Endothelial cell of umbilical vein (primary cell): ENCODE results near the gene CTSC. TPM values are rescaled to one million over a fixed set of nuclear protein-coding genes. Genes with fewer than 3 reads are reported as not detected.

Experiments used
- BruUV-seq: library from RNA; stranded (reverse); fragments of 400-500 nt; replicated peaks from 2 replicates; lab custom pipeline; 2021; lab: Mats Ljungman, UMichigan
- CTCF ChIA-PET: fragments of 300-600, 350-600 bp; sonication (Branson Sonifier 250); formaldehyde crosslinking; loops from one replicate; lab custom pipeline; 2021; ENCODE audit warnings: antibody characterized with exemption, inconsistent platforms; lab: Charles Lee
- POLR2A ChIA-PET: fragments of 300-600, 350-600 bp; sonication (Branson Sonifier 250); formaldehyde crosslinking; loops from one replicate; lab custom pipeline; 2021; ENCODE audit warnings: antibody characterized with exemption, inconsistent platforms; lab: Charles Lee
- DNase-seq: peaks from one replicate; pipeline ENCODE4 v3.0.0-alpha.2; 2011; ENCODE audit warnings: low read depth, low spot score
- FAIRE-seq: peaks from 2 replicates; lab custom pipeline; 2011; peaks lifted over from hg19 to GRCh38; lab: Jason Lieb, UNC
- H2AFZ ChIP-seq: 2 replicates; pipeline ENCODE4 v1.6.0; 2012; ENCODE audit warnings: low read depth, low read length, control low read depth, inconsistent platforms
- H3K27ac ChIP-seq: 2 replicates; pipeline ENCODE4 v1.5.1; 2011; ENCODE audit warnings: low read depth, mild to moderate bottlenecking, control low read depth, low read length, moderate library complexity; ENCODE audit not compliant: insufficient read depth
- H3K27me3 ChIP-seq, 2 experiments: 2 replicates each; pipeline versions ENCODE4 v1.6.0 to v1.6.1; 2011; ENCODE audit warnings: low read length in 2 of 2, mixed read lengths in 1 of 2; ENCODE audit not compliant: control insufficient read depth in 2 of 2, insufficient read depth in 2 of 2
- H3K36me3 ChIP-seq, 2 experiments: 2 replicates in 1 of 2; 3 replicates in 1 of 2; pipeline ENCODE4 v1.5.1; 2011; ENCODE audit warnings: low read length in 2 of 2, mild to moderate bottlenecking in 1 of 2, moderate library complexity in 1 of 2; ENCODE audit not compliant: control insufficient read depth in 2 of 2, insufficient read depth in 2 of 2; ENCODE audit errors: extremely low read depth in 1 of 2
- H3K4me1 ChIP-seq: 3 replicates; pipeline ENCODE4 v1.5.1; 2011; ENCODE audit warnings: mild to moderate bottlenecking, low read length; ENCODE audit not compliant: control insufficient read depth, insufficient read depth; ENCODE audit errors: extremely low read depth
- H3K4me2 ChIP-seq: 2 replicates; pipeline ENCODE4 v1.6.1; 2011; ENCODE audit warnings: low read length, control low read depth, mixed read lengths; ENCODE audit not compliant: insufficient read depth
- H3K4me3 ChIP-seq, 3 experiments: fragments of 200-600 bp in 1 of 3; sonication (generic), shearing (Covaris generic) in 1 of 3; replicated peaks in 1 of 3; 2 replicates each; pipeline ENCODE4 v1.5.1; 2011 to 2016; ENCODE audit warnings: control low read depth in 3 of 3, low read length in 3 of 3, mild to moderate bottlenecking in 2 of 3, inconsistent platforms in 1 of 3, low read depth in 1 of 3, moderate library complexity in 1 of 3; ENCODE audit not compliant: insufficient read depth in 1 of 3
- H3K79me2 ChIP-seq: 2 replicates; pipeline ENCODE4 v1.6.0; 2012; ENCODE audit warnings: low read length, inconsistent platforms; ENCODE audit not compliant: control insufficient read depth, insufficient read depth
- H3K9ac ChIP-seq: replicated peaks from 2 replicates; pipeline ENCODE3; 2011; ENCODE audit warnings: low read length, control low read depth; ENCODE audit not compliant: insufficient read depth; ENCODE audit errors: extremely low read depth
- H3K9me1 ChIP-seq: replicated peaks from 3 replicates; pipeline ENCODE4 v1.6.0; 2011; ENCODE audit warnings: mild to moderate bottlenecking, low read length; ENCODE audit not compliant: control insufficient read depth, insufficient read depth; ENCODE audit errors: extremely low read depth
- H3K9me3 ChIP-seq: replicated peaks from 2 replicates; pipeline ENCODE4 v1.5.1; 2012; ENCODE audit warnings: low read length, inconsistent platforms; ENCODE audit not compliant: control insufficient read depth, insufficient read depth
- H4K20me1 ChIP-seq: replicated peaks from 2 replicates; pipeline ENCODE3; 2011; ENCODE audit warnings: mild to moderate bottlenecking, low read length; ENCODE audit not compliant: control insufficient read depth, insufficient read depth; ENCODE audit errors: extremely low read depth
- CTCF ChIP-seq, 2 donors: IDR thresholded peaks; 1 replicate in 1 of 2; 2 replicates in 1 of 2; pipeline ENCODE4 v1.5.1; 2011; ENCODE audit warnings: low read length in 2 of 2, mild to moderate bottlenecking in 2 of 2, moderate library complexity in 2 of 2, control low read depth in 1 of 2, inconsistent platforms in 1 of 2, low read depth in 1 of 2; ENCODE audit not compliant: insufficient read depth in 1 of 2; ENCODE audit errors: extremely low read depth in 1 of 2
- EZH2 ChIP-seq: IDR thresholded peaks from 2 replicates; pipeline ENCODE4 v1.6.1; 2012; ENCODE audit warnings: borderline replicate concordance, low read depth, mild to moderate bottlenecking, moderate library complexity, low read length, inconsistent platforms; ENCODE audit not compliant: severe bottlenecking
- FOS ChIP-seq: IDR thresholded peaks from 2 replicates; pipeline ENCODE4 v1.6.1; 2011; ENCODE audit warnings: mild to moderate bottlenecking, low read length, moderate library complexity, borderline replicate concordance; ENCODE audit not compliant: insufficient read depth
- GATA2 ChIP-seq: IDR thresholded peaks from 2 replicates; pipeline ENCODE4 v1.7.0; 2011; ENCODE audit warnings: low read depth, mild to moderate bottlenecking, moderate library complexity, mixed read lengths, low read length; ENCODE audit not compliant: insufficient read length, insufficient read depth
- JUN ChIP-seq: IDR thresholded peaks from 2 replicates; pipeline ENCODE4 v1.6.1; 2011; ENCODE audit warnings: borderline replicate concordance, low read depth; ENCODE audit not compliant: insufficient read length, insufficient read depth
- MAX ChIP-seq: IDR thresholded peaks from 2 replicates; pipeline ENCODE4 v1.6.1; 2011; ENCODE audit not compliant: insufficient read depth, insufficient read length
- MYC ChIP-seq: IDR thresholded peaks from one replicate; pipeline ENCODE4 v1.6.1; 2011; ENCODE audit warnings: mild to moderate bottlenecking, low read depth, low read length
- POLR2A ChIP-seq: IDR thresholded peaks from 2 replicates; pipeline ENCODE4 v1.6.1; 2012; ENCODE audit warnings: low read depth, mild to moderate bottlenecking, control low read depth, low read length
- POLR2AphosphoS5 ChIP-seq: IDR thresholded peaks from 2 replicates; pipeline ENCODE4 v1.6.1; 2012; ENCODE audit warnings: low read depth, mild to moderate bottlenecking, control low read depth, low read length, moderate library complexity; ENCODE audit not compliant: insufficient read depth
- dilution Hi-C: fragments of 300-500 bp; cut with MboI; formaldehyde crosslinking; loops from one replicate; pipeline ENCODE4 v1.15.0; 2019; ENCODE audit warnings: low sequenced_read_pairs; ENCODE audit not compliant: extremely low pct_ligation_motif_present
- intact Hi-C: fragments of 100-400 bp; cut with micrococcal nuclease; formaldehyde crosslinking; loops from one replicate; pipeline ENCODE4 v1.10.0; 2022
- polyA plus RNA-seq, 4 experiments: library from polyadenylated mRNA; depleted of rRNA in 3 of 4; stranded (reverse) in 3 of 4; unstranded in 1 of 4; fragments of >200 nt; gene quantifications; 2 replicates each; pipeline versions ENCODE4 v1.2.1 to v1.2.3, GENCODE V29; 2011 to 2012; ENCODE audit warnings: missing spikeins in 1 of 4
- total RNA-seq: library from RNA; stranded (reverse); gene quantifications from 2 replicates; pipeline ENCODE4 v1.2.3, GENCODE V29; 2021

Gene CTSC
- total and polyA plus RNA-seq, 2 donors (not counting 3 experiments of a cell fraction or from before 2014, with no cell fraction given): 130 to 186 TPM

GRCh38 chr11:88332851-88333250, 4.7 kb downstream of the CTSC start:
- Histone ChIP-seq H3K4me2 (no peak overlapping the region), H4K20me1 (peaks cover 3% of the 10 kb centered on the region), H3K36me3 (peaks cover 7 to 20% of the 10 kb centered on the region in 2 experiments), H3K9me3 (no peaks in the 10 kb centered on the region), H3K9me1 (no peaks in the 10 kb centered on the region), H3K27me3 (no peaks in the 10 kb centered on the region), H3K4me3 (no peak overlapping the region), H3K9ac (no peak overlapping the region), H3K79me2 (peaks cover 70% of the 10 kb centered on the region), H3K27ac (no peak overlapping the region), H2AFZ (no peak overlapping the region), H3K4me1 (peaks cover 20% of the 10 kb centered on the region)
- no TSS peak for BruUV-seq
- FAIRE-seq: no peak
- intact Hi-C loops: no loop called here
- ChIA-PET CTCF (no interaction called here), POLR2A (no interaction called here)
- TF ChIP-seq CTCF (IDR thresholded peaks at IDR 0.05; ENCODE audit: extremely low read depth in 1 of 2, insufficient read depth in 1 of 2, low read depth in 1 of 2, low read length in 2 of 2): no peak
- TF ChIP-seq POLR2A: no peak
- no peak for TF ChIP-seq POLR2AphosphoS5
- dilution Hi-C loops: no loop called here
- DNase-seq: no peak

- H3K4me2 ChIP-seq: no peak overlapping the region
- CTCF ChIA-PET: interaction anchor here (1.2 to 3.4 kb wide), 2 partner anchors 84 to 213 kb away, joined by 3 to 17 read pairs; no protein-coding TSS in a partner anchor
- dilution Hi-C loops: no loop called here
- no TSS peak for BruUV-seq
- no peak overlapping the region for H3K9ac ChIP-seq
- intact Hi-C loops: no loop called here
- FAIRE-seq: no peak
- H3K9me3 ChIP-seq: no peaks in the 10 kb centered on the region
- no peak for TF ChIP-seq POLR2AphosphoS5
- TF ChIP-seq POLR2A: no peak
- TF ChIP-seq CTCF (IDR thresholded peaks at IDR 0.05; ENCODE audit: extremely low read depth in 1 of 2, insufficient read depth in 1 of 2, low read depth in 1 of 2, low read length in 2 of 2): no peak
- TF ChIP-seq FOS: no peak
- TF ChIP-seq MYC: no peak
- TF ChIP-seq GATA2: no peak
- TF ChIP-seq JUN: no peak
- TF ChIP-seq MAX: no peak
- TF ChIP-seq EZH2: no peak
- H3K4me1 ChIP-seq: peaks cover 19% of the 10 kb centered on the region
- peaks cover 7 to 28% of the 10 kb centered on the region in 2 experiments for H3K36me3 ChIP-seq
- H3K79me2 ChIP-seq: peaks cover 64% of the 10 kb centered on the region
- no peak for DNase-seq
- H2AFZ ChIP-seq: no peak overlapping the region
- no peak overlapping the region for H3K27ac ChIP-seq
- POLR2A ChIA-PET: no interaction called here
- H3K4me3 ChIP-seq: no peak overlapping the region
- H3K27me3 ChIP-seq: no peaks in the 10 kb centered on the region
- H4K20me1 ChIP-seq: peaks cover 3% of the 10 kb centered on the region
- no peaks in the 10 kb centered on the region for H3K9me1 ChIP-seq
These were observed 6.6 kb downstream of the CTSC start for GRCh38 chr11:88330826-88331428.
